Sigmoid colon (tissue), 7 donors: ENCODE results near the gene OR10H5. TPM values are rescaled to one million over a fixed set of nuclear protein-coding genes. Genes with fewer than 3 reads are reported as not detected.
"Not testable (repeated sequence)": the region's sequence is repeated elsewhere in the genome, so short reads cannot be mapped to it uniquely, and the experiment has no call there.

Source experiments
- DNase-seq: peaks from one replicate; pipeline ENCODE4 v3.0.0-alpha.2; 2019
- H3K27ac ChIP-seq, 4 donors: fragments of 200-600 bp; sonication (generic); one replicate each; pipeline ENCODE4 v1.5.1; 2016 to 2019; ENCODE audit warnings: mild to moderate bottlenecking in 1 of 4
- H3K27me3 ChIP-seq, 3 donors: fragments of 200-600 bp; sonication (generic); one replicate each; pipeline ENCODE4 v1.5.1; 2019; ENCODE audit warnings: mild to moderate bottlenecking in 1 of 3
- H3K36me3 ChIP-seq, 4 donors: fragments of 200-600 bp; sonication (generic); one replicate each; pipeline ENCODE4 v1.5.1; 2016 to 2019
- H3K4me1 ChIP-seq, 4 donors: fragments of 200-600 bp; sonication (generic); one replicate each; pipeline ENCODE4 v1.5.1; 2017 to 2019
- H3K4me3 ChIP-seq, 4 donors: fragments of 200-600 bp; sonication (generic); one replicate each; pipeline ENCODE4 v1.5.1; 2017 to 2019; ENCODE audit warnings: mild to moderate bottlenecking in 2 of 4, moderate library complexity in 1 of 4
- H3K9me3 ChIP-seq, 4 donors: fragments of 200-600 bp in 3 of 4; sonication (generic) in 3 of 4; one replicate each; pipeline versions ENCODE4 v1.5.1 to v1.6.1; 2013 to 2019
- CTCF ChIP-seq, 4 experiments: fragments of 450-650 bp in 3 of 4; fragments of 200-600 bp in 1 of 4; IDR thresholded peaks; one replicate each; pipeline ENCODE4 v1.5.1; 2016 to 2019; ENCODE audit warnings: antibody characterized with exemption in 4 of 4, mild to moderate bottlenecking in 3 of 4, moderate library complexity in 2 of 4
- EP300 ChIP-seq, 4 donors: sonication (generic); formaldehyde crosslinking; IDR thresholded peaks; one replicate each; pipeline ENCODE4 v1.6.1; 2017; ENCODE audit warnings: antibody characterized with exemption in 4 of 4
- POLR2A ChIP-seq, 2 donors: fragments of 450-650 bp; IDR thresholded peaks; one replicate each; pipeline ENCODE4 v1.6.1; 2016; ENCODE audit warnings: antibody characterized with exemption in 2 of 2, mild to moderate bottlenecking in 2 of 2, moderate library complexity in 2 of 2
- POLR2AphosphoS5 ChIP-seq, 4 donors: sonication (generic); formaldehyde crosslinking; IDR thresholded peaks; one replicate each; pipeline ENCODE4 v1.6.1; 2017; ENCODE audit warnings: antibody characterized with exemption in 4 of 4
- WGBS, 2 donors: extraction: QIAGEN DNeasy Blood & Tissue Kit; methylation state at CpG; one replicate each; pipeline ENCODE4 v1.1.7; 2013; 5-methylcytosine and 5-hydroxymethylcytosine counted together
- intact Hi-C: fragments of 100-400 bp; cut with DNase I; formaldehyde crosslinking; loops from one replicate; pipeline ENCODE4 v1.15.1; 2023
- polyA plus RNA-seq, 3 donors: library from polyadenylated mRNA; stranded (reverse); fragments of 200-250 nt; gene quantifications; one replicate each; pipeline ENCODE4 v1.2.3, GENCODE V29; 2013
- total RNA-seq, 4 donors: library from RNA; depleted of rRNA; stranded (reverse); fragments of >200 nt; gene quantifications; one replicate each; pipeline ENCODE4 v1.1.0, GENCODE V29; 2016
- donor health status: healthy with polysubstance abuse.
- donor health status: Bipolar disorder and iron deficiency.
- donor health status: healthy.

OR10H5 gene
- total and polyA plus RNA-seq, 7 donors = under 0.01 TPM; not detected in 6

- WGBS, 2 donors = 92 to 94% methylated on average over 8 of the region's 8 CpGs
- intact Hi-C loops = no loop called here
Observed at GRCh38 chr19:15820646-15821045, 33.2 kb downstream of the OR10H5 start.

DNA sequence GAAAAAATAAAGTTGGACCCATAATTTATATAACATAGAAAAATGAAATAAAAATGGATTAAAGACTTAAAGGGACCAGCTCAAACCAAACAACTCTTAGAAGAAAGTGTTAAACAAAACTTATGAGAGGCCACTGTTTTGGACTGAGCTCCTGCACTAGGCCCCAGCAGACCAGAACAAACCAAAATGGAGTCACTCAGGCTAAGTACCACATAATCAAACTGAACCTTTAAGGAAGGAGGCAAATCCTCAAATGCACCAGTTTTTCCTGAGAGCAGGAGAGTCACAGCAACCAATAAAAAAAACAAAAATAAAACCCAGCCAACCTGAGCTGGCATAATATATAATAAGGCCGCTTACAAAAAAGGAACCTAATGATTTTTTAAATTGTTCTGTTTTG is 38.3 kb downstream of the OR10H5 start:
- TF ChIP-seq CTCF (IDR thresholded peaks at IDR 0.05) (no peak), POLR2A (IDR thresholded peaks at IDR 0.05) (no peak), EP300 (IDR thresholded peaks at IDR 0.05) (no peak), POLR2AphosphoS5 (IDR thresholded peaks at IDR 0.05) (no peak)

More at GRCh38 chr19:15820646-15821045, 33.2 kb downstream of the OR10H5 start:
- TF ChIP-seq EP300 (IDR thresholded peaks at IDR 0.05) = no peak
- Histone ChIP-seq H3K36me3 (no peaks in the 10 kb centered on the region), H3K4me1 (no peaks in the 10 kb centered on the region), H3K4me3 (no peak overlapping the region), H3K27ac (no peak overlapping the region), H3K27me3 (peaks cover 0 to under 1% (median 0%) of the 10 kb centered on the region in 3 donors), H3K9me3 (no peaks in the 10 kb centered on the region)
- no peak for DNase-seq

DNA sequence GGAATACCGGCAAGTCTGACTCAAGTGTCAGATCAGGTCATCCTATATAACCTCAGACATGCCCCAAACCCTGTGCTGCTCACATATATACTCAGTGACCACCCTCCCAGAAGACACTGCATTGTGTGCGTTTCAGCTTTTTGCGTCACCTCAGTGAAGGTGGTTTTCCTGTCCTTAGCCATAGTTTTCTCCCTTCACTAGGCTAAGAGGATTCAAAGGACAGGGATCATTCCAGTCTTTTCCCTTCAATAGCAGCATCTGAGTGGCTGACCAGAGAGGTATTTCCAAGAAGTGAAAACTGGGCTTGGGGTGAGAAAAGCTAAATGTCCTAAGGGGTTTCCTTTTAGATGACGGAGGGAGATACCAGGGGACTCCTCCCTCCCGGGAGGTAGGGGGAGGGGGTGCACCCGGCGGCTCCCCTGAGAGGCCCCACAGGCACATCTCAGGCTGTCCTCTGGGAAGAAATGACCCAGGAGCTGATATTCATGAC is 40.7 kb downstream of the OR10H5 start:
- WGBS, 2 donors = 73 to 82% methylated on average over 7 of the region's 7 CpGs
- Histone ChIP-seq H3K36me3 (no peaks in the 10 kb centered on the region), H3K27ac (no peak overlapping the region), H3K27me3 (peaks cover 0 to 5% (median 0%) of the 10 kb centered on the region in 3 donors), H3K9me3 (no peaks in the 10 kb centered on the region), H3K4me3 (no peak overlapping the region), H3K4me1 (no peaks in the 10 kb centered on the region)
- intact Hi-C loops = no loop called here
- no peak for DNase-seq
- TF ChIP-seq POLR2A (IDR thresholded peaks at IDR 0.05) (no peak), CTCF (IDR thresholded peaks at IDR 0.05) (no peak), POLR2AphosphoS5 (IDR thresholded peaks at IDR 0.05) (no peak), EP300 (IDR thresholded peaks at IDR 0.05) (no peak)

More for the DNA sequence above, 38.3 kb downstream of the OR10H5 start:
- Histone ChIP-seq H3K27ac (no peak overlapping the region), H3K27me3 (peaks cover 0 to 5% (median 0%) of the 10 kb centered on the region in 3 donors), H3K9me3 (no peaks in the 10 kb centered on the region), H3K4me1 (no peaks in the 10 kb centered on the region), H3K4me3 (no peak overlapping the region), H3K36me3 (no peaks in the 10 kb centered on the region)
- 48 to 94% methylated on average over 1 of the region's 1 CpG for WGBS, 2 donors
- DNase-seq = no peak
- intact Hi-C loops = no loop called here

GRCh38 chr19:15828611-15829305 is 41.3 kb downstream of the OR10H5 start:
- 56 to 66% methylated on average over 13 of the region's 13 CpGs for WGBS, 2 donors
- intact Hi-C loops, DNase-seq, H3K9me3 ChIP-seq, H3K27me3 ChIP-seq, H3K27ac ChIP-seq, H3K4me1 ChIP-seq, H3K36me3 ChIP-seq, H3K4me3 ChIP-seq: not testable (repeated sequence)

GRCh38 chr19:15829306-15829698 is 41.8 kb downstream of the OR10H5 start:
- H3K36me3 ChIP-seq = no peaks in the 10 kb centered on the region
- H3K4me1 ChIP-seq = no peaks in the 10 kb centered on the region
- no peak for TF ChIP-seq POLR2A (IDR thresholded peaks at IDR 0.05)
- TF ChIP-seq CTCF (IDR thresholded peaks at IDR 0.05) = no peak
- TF ChIP-seq EP300 (IDR thresholded peaks at IDR 0.05) = no peak
- TF ChIP-seq POLR2AphosphoS5 (IDR thresholded peaks at IDR 0.05) = no peak
- WGBS, 2 donors = 94 to 95% methylated on average over 10 of the region's 10 CpGs
- intact Hi-C loops = no loop called here
- H3K4me3 ChIP-seq = no peak overlapping the region
- no peaks in the 10 kb centered on the region for H3K9me3 ChIP-seq
- DNase-seq = no peak
- H3K27me3 ChIP-seq = peaks cover 0 to 5% (median 0%) of the 10 kb centered on the region in 3 donors
- no peak overlapping the region for H3K27ac ChIP-seq
